ENCODE data around the gene ELL2. TPM values are rescaled to one million over a fixed set of nuclear protein-coding genes. Genes with fewer than 3 reads are reported as not detected.

Gene ELL2
- total and polyA plus RNA-seq, 2 donors (not counting 1 experiment from before 2014, with no cell fraction given): 68.5 to 121 TPM

GRCh38 chr5:96007051-96007450, 45.4 kb upstream of the ELL2 start:
- H3K4me3 ChIP-seq (replicated peaks in 1 of 4; ENCODE audit: control extremely low read depth in 1 of 4, insufficient read depth in 1 of 4, low read depth in 3 of 4, low read length in 4 of 4): no peak overlapping the region

GRCh38 chr5:96006291-96006690, 44.6 kb upstream of the ELL2 start:
- H2AFZ ChIP-seq (ENCODE audit: low read length): no peak overlapping the region
- no peaks in the 10 kb centered on the region for H3K9me3 ChIP-seq (ENCODE audit: control insufficient read depth, insufficient read depth, low read depth, low read length)
- no peaks in the 10 kb centered on the region for H3K79me2 ChIP-seq (ENCODE audit: control insufficient read depth, insufficient read depth, low read length)
- no peak for TF ChIP-seq CTCF (conservative IDR thresholded peaks at IDR 0.05 in 1 of 2, IDR thresholded peaks at IDR 0.05 in 1 of 2; ENCODE audit: low read depth in 1 of 2, low read length in 2 of 2)
- TF ChIP-seq EZH2 (IDR thresholded peaks at IDR 0.05; ENCODE audit: low read length, missing control alignments): no peak
- H3K27me3 ChIP-seq (ENCODE audit: control insufficient read depth, insufficient read depth, low read length): no peaks in the 10 kb centered on the region
- no peak for DNase-seq (ENCODE audit: low read depth in 2 of 2)
- no peak overlapping the region for H3K27ac ChIP-seq (ENCODE audit: insufficient read depth, low read length)
- H3K4me1 ChIP-seq (ENCODE audit: control insufficient read depth, extremely low read depth, insufficient read depth, low read length): no peaks in the 10 kb centered on the region
- no peaks in the 10 kb centered on the region for H4K20me1 ChIP-seq (ENCODE audit: control insufficient read depth, extremely low read depth, insufficient read depth, low read length)
- H3K36me3 ChIP-seq (ENCODE audit: control insufficient read depth, insufficient read depth, low read length): no peaks in the 10 kb centered on the region
- no peak overlapping the region for H3K4me2 ChIP-seq (ENCODE audit: extremely low read depth, insufficient read depth, low read length)
- no peak overlapping the region for H3K4me3 ChIP-seq (replicated peaks in 1 of 4; ENCODE audit: control extremely low read depth in 1 of 4, insufficient read depth in 1 of 4, low read depth in 3 of 4, low read length in 4 of 4)
- no peak overlapping the region for H3K9ac ChIP-seq (ENCODE audit: insufficient read depth, low read length)

More at GRCh38 chr5:96007051-96007450, 45.4 kb upstream of the ELL2 start:
- TF ChIP-seq CTCF (conservative IDR thresholded peaks at IDR 0.05 in 1 of 2, IDR thresholded peaks at IDR 0.05 in 1 of 2; ENCODE audit: low read depth in 1 of 2, low read length in 2 of 2): no peak
- no peak for TF ChIP-seq EZH2 (IDR thresholded peaks at IDR 0.05; ENCODE audit: low read length, missing control alignments)
- Histone ChIP-seq H4K20me1 (ENCODE audit: control insufficient read depth, extremely low read depth, insufficient read depth, low read length) (no peaks in the 10 kb centered on the region), H3K4me2 (ENCODE audit: extremely low read depth, insufficient read depth, low read length) (no peak overlapping the region), H3K4me1 (ENCODE audit: control insufficient read depth, extremely low read depth, insufficient read depth, low read length) (no peaks in the 10 kb centered on the region), H3K79me2 (ENCODE audit: control insufficient read depth, insufficient read depth, low read length) (no peaks in the 10 kb centered on the region), H3K9ac (ENCODE audit: insufficient read depth, low read length) (no peak overlapping the region), H3K36me3 (ENCODE audit: control insufficient read depth, insufficient read depth, low read length) (no peaks in the 10 kb centered on the region), H2AFZ (ENCODE audit: low read length) (no peak overlapping the region), H3K27ac (ENCODE audit: insufficient read depth, low read length) (no peak overlapping the region), H3K27me3 (ENCODE audit: control insufficient read depth, insufficient read depth, low read length) (no peaks in the 10 kb centered on the region), H3K9me3 (ENCODE audit: control insufficient read depth, insufficient read depth, low read depth, low read length) (no peaks in the 10 kb centered on the region)
- no peak for DNase-seq (ENCODE audit: low read depth in 2 of 2)

- DNase-seq (ENCODE audit: low read depth in 2 of 2): peak in 1 of 2 donors; percentile 20
- no peak for TF ChIP-seq CTCF (conservative IDR thresholded peaks at IDR 0.05 in 1 of 2, IDR thresholded peaks at IDR 0.05 in 1 of 2; ENCODE audit: low read depth in 1 of 2, low read length in 2 of 2)
- no peak for TF ChIP-seq EZH2 (IDR thresholded peaks at IDR 0.05; ENCODE audit: low read length, missing control alignments)
- H3K27ac ChIP-seq (ENCODE audit: insufficient read depth, low read length): no peak overlapping the region
- H3K4me2 ChIP-seq (ENCODE audit: extremely low read depth, insufficient read depth, low read length): no peak overlapping the region
- no peaks in the 10 kb centered on the region for H3K79me2 ChIP-seq (ENCODE audit: control insufficient read depth, insufficient read depth, low read length)
- H3K4me3 ChIP-seq (replicated peaks in 1 of 4; ENCODE audit: control extremely low read depth in 1 of 4, insufficient read depth in 1 of 4, low read depth in 3 of 4, low read length in 4 of 4): no peak overlapping the region
- H3K27me3 ChIP-seq (ENCODE audit: control insufficient read depth, insufficient read depth, low read length): no peaks in the 10 kb centered on the region
- H2AFZ ChIP-seq (ENCODE audit: low read length): no peak overlapping the region
- no peaks in the 10 kb centered on the region for H3K9me3 ChIP-seq (ENCODE audit: control insufficient read depth, insufficient read depth, low read depth, low read length)
- H3K9ac ChIP-seq (ENCODE audit: insufficient read depth, low read length): no peak overlapping the region
- H4K20me1 ChIP-seq (ENCODE audit: control insufficient read depth, extremely low read depth, insufficient read depth, low read length): no peaks in the 10 kb centered on the region
- no peaks in the 10 kb centered on the region for H3K36me3 ChIP-seq (ENCODE audit: control insufficient read depth, insufficient read depth, low read length)
- no peaks in the 10 kb centered on the region for H3K4me1 ChIP-seq (ENCODE audit: control insufficient read depth, extremely low read depth, insufficient read depth, low read length)
These were observed 43.1 kb upstream of the ELL2 start for GRCh38 chr5:96004754-96005153.

Data from fibroblast of lung (primary cell).